SU-DHL-6 (cell line): ENCODE measurements around the gene NT5DC1.

ENCODE experiments used
- H2AFZ ChIP-seq: fragments of 200-600 bp; sonication (generic); 2 replicates; pipeline ENCODE4 v1.6.1; 2014; ENCODE audit warnings: low read depth, mild to moderate bottlenecking, moderate library complexity, mixed read lengths, antibody characterized with exemption, low read length; ENCODE audit not compliant: severe bottlenecking
- H3F3A ChIP-seq: fragments of 200-600 bp; shearing (Covaris generic); 2 replicates; pipeline ENCODE4 v1.6.0; 2016; ENCODE audit warnings: antibody characterized with exemption, mild to moderate bottlenecking; ENCODE audit not compliant: insufficient read depth
- H3K27ac ChIP-seq: fragments of 200-600 bp; sonication (generic); 2 replicates; pipeline ENCODE4 v1.5.1; 2016; ENCODE audit warnings: low read depth, mild to moderate bottlenecking, low read length, moderate library complexity, mixed read lengths
- H3K27me3 ChIP-seq: fragments of 200-600 bp; sonication (generic), shearing (Covaris generic); 2 replicates; pipeline ENCODE4 v1.6.0; 2014; ENCODE audit warnings: mild to moderate bottlenecking, low read length
- H3K36me3 ChIP-seq: fragments of 200-600 bp; sonication (generic); 2 replicates; pipeline ENCODE4 v1.6.1; 2014; ENCODE audit warnings: mild to moderate bottlenecking, low read length, mixed read lengths
- H3K4me2 ChIP-seq: fragments of 300-600, 200-600 bp; shearing (Covaris generic), sonication (generic); 2 replicates; pipeline ENCODE4 v1.6.0; 2014; ENCODE audit warnings: low read length, low read depth, mild to moderate bottlenecking; ENCODE audit not compliant: poor library complexity, severe bottlenecking
- H3K4me3 ChIP-seq: fragments of 200-600 bp; sonication (generic); 2 replicates; pipeline ENCODE4 v1.5.1; 2014; ENCODE audit warnings: antibody characterized with exemption, low read length, mild to moderate bottlenecking, mixed read lengths; ENCODE audit not compliant: insufficient read depth, poor library complexity, severe bottlenecking
- H3K79me2 ChIP-seq: fragments of 200-600 bp; sonication (generic); 2 replicates; pipeline ENCODE4 v1.6.1; 2014; ENCODE audit warnings: mild to moderate bottlenecking, low read length, moderate library complexity; ENCODE audit not compliant: insufficient read depth
- H3K9ac ChIP-seq: fragments of 200-600 bp; sonication (generic); 2 replicates; pipeline ENCODE4 v1.7.0; 2014; ENCODE audit warnings: mild to moderate bottlenecking, low read length
- H3K9me2 ChIP-seq: fragments of 200-600 bp; sonication (generic); replicated peaks from 2 replicates; pipeline ENCODE4 v1.6.1; 2014; ENCODE audit warnings: low read length; ENCODE audit not compliant: insufficient read depth
- H3K9me3 ChIP-seq: fragments of 200-600 bp; sonication (generic); 2 replicates; pipeline ENCODE4 v1.6.1; 2014; ENCODE audit warnings: low read length, mixed read lengths; ENCODE audit not compliant: insufficient read depth
- H4K20me1 ChIP-seq: fragments of 200-600 bp; sonication (generic); 2 replicates; pipeline ENCODE4 v1.6.1; 2014; ENCODE audit warnings: low read depth, mild to moderate bottlenecking, antibody characterized with exemption, low read length, moderate library complexity, mixed read lengths
- CTCF ChIP-seq: fragments of 200-600 bp; sonication (generic); IDR thresholded peaks from one replicate; pipeline ENCODE4 v1.5.1; 2017; ENCODE audit warnings: antibody characterized with exemption, mild to moderate bottlenecking, low read length, moderate library complexity; ENCODE audit not compliant: insufficient read depth, poor library complexity, severe bottlenecking
- EZH2phosphoT487 ChIP-seq: fragments of 200-600 bp; sonication (generic), shearing (Covaris generic); conservative IDR thresholded peaks from 2 replicates; pipeline ENCODE4 v1.6.1; 2018; ENCODE audit warnings: mild to moderate bottlenecking, antibody characterized with exemption, low read length, moderate library complexity, mixed read lengths

Gene NT5DC1

GRCh38 chr6:116253188-116253504 lies 152.5 kb downstream of the NT5DC1 start:
- peak overlapping the region; percentile 91 for H2AFZ ChIP-seq

GRCh38 chr6:116253505-116254296 lies 153.0 kb downstream of the NT5DC1 start, which contains the start of gene TSPYL4:
Gene TSPYL4 (minus strand): TSS chr6:116254075. CDS start chr6:116254008, 67 bp downstream.
- TF ChIP-seq CTCF = no peak
- TF ChIP-seq EZH2phosphoT487 = no peak
- Histone ChIP-seq H3K9ac (peak within 1 kb of the TSS; percentile 74), H3K9me2 (no peaks in the 10 kb centered on the region), H3K36me3 (no peaks in the 10 kb centered on the region), H3K9me3 (no peaks in the 10 kb centered on the region), H2AFZ (peak within 1 kb of the TSS; percentile 91), H3K27ac (no peak within 1 kb of the TSS; the same call in 1 of the 2 replicates), H3K4me3 (peak within 1 kb of the TSS; percentile 68), H3F3A (no peaks in the 10 kb centered on the region), H3K27me3 (no peaks in the 10 kb centered on the region), H3K79me2 (no peaks in the 10 kb centered on the region), H4K20me1 (no peaks in the 10 kb centered on the region), H3K4me2 (peak within 1 kb of the TSS; percentile 92)

More at GRCh38 chr6:116253188-116253504, 152.5 kb downstream of the NT5DC1 start:
- Histone ChIP-seq H3K79me2 (no peaks in the 10 kb centered on the region), H3F3A (no peaks in the 10 kb centered on the region), H3K9ac (peak overlapping the region; percentile 74), H3K4me3 (peak overlapping the region; percentile 68), H4K20me1 (no peaks in the 10 kb centered on the region), H3K9me3 (no peaks in the 10 kb centered on the region), H3K27ac (no peak overlapping the region), H3K36me3 (no peaks in the 10 kb centered on the region), H3K4me2 (peak overlapping the region; percentile 92), H3K9me2 (no peaks in the 10 kb centered on the region), H3K27me3 (no peaks in the 10 kb centered on the region)
- TF ChIP-seq EZH2phosphoT487 (no peak), CTCF (no peak)

- Histone ChIP-seq H3K36me3 (no peaks in the 10 kb centered on the region), H3K27ac (no peak overlapping the region; the same call in 1 of the 2 replicates), H3K79me2 (no peaks in the 10 kb centered on the region), H3K4me2 (peak overlapping the region; percentile 92), H3K9me3 (no peaks in the 10 kb centered on the region), H3K9me2 (no peaks in the 10 kb centered on the region), H4K20me1 (no peaks in the 10 kb centered on the region), H2AFZ (peak overlapping the region; percentile 91), H3K4me3 (peak overlapping the region; percentile 68), H3K27me3 (no peaks in the 10 kb centered on the region), H3F3A (no peaks in the 10 kb centered on the region), H3K9ac (peak overlapping the region; percentile 74)
- TF ChIP-seq CTCF (no peak), EZH2phosphoT487 (no peak)
Observed at GRCh38 chr6:116254297-116255056, 153.8 kb downstream of the NT5DC1 start.
